ENCODE data around the gene BRSK1.
"Not testable (repeated sequence)": the region's sequence is repeated elsewhere in the genome, so short reads cannot be mapped to it uniquely, and the experiment has no call there.

Gene BRSK1

DNA sequence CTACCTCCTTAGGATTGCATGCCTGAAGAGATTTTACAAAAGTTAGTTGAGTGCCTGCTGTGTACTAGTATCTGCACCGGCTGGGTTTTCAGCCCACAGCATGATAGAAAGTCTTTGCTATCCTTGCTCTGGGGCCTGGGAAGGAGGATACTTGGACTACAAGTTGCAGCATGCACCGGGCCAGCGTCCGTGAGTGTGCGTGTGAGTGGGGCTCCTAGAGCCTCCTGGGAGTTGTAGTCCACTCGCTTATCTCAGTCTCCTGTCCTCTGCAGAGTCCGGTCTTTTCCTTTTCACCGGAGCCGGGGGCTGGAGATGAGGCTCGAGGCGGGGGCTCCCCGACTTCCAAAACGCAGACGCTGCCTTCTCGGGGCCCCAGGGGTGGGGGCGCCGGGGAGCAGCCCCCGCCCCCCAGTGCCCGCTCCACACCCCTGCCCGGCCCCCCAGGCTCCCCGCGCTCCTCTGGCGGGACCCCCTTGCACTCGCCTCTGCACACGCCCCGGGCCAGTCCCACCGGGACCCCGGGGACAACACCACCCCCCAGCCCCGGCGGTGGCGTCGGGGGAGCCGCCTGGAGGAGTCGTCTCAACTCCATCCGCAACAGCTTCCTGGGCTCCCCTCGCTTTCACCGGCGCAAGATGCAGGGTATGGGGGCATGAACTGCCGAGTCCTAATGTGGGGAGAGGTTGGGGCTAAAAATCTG, 20.6 kb downstream of the BRSK1 start:
- DNase-seq (ENCODE audit: low read depth): no peak

GRCh38 chr19:55304980-55305379, 21.2 kb downstream of the BRSK1 start:
- DNase-seq (ENCODE audit: low read depth): no peak

- DNase-seq (ENCODE audit: low read depth): no peak
These were observed 21.7 kb downstream of the BRSK1 start for GRCh38 chr19:55305491-55305890.

DNA sequence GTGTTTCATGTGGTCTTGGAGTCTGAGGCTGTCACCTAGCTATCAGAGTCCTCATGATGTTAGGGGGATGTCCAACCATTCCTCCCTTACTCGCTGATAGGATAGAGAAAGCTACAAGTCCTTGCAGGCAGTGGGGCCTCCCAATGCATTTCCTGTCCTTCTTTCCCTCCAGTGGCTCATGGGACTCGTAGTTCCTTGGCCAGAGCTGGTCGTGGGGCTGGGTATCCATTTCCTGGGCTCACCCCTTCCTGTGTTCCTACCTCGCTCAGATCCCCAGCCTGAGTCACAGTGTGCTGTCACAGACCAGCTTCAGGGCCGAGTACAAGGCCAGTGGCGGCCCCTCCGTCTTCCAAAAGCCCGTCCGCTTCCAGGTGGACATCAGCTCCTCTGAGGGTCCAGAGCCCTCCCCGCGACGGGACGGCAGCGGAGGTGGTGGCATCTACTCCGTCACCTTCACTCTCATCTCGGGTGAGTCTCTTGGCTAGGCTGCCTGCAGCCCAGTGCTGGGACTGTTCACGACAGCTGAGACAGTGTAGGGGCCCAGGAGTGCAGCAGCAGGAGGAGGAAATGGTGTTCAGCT, 22.3 kb downstream of the BRSK1 start:
- no peak for DNase-seq (ENCODE audit: low read depth)

GRCh38 chr19:55306712-55307111, 22.9 kb downstream of the BRSK1 start:
- no peak for DNase-seq (ENCODE audit: low read depth)

DNA sequence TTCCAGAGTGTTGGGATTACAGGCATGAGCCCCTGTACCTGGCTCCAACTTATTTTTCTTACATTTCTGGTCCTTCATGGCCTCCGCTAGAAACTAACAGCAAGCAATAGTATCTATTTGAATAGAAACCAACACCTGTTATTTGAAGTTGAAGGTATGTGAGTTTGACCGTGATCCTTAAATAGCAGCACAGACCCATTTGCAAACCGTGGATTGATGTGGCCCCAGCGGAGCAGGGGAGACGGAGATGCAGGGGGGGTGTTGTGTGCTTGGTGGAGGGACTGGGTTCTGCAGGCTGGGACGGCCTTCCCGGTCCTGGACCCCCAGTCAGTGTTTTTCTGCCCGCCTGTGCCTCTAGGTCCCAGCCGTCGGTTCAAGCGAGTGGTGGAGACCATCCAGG, 24.5 kb downstream of the BRSK1 start:
- DNase-seq (ENCODE audit: low read depth): no peak

DNA sequence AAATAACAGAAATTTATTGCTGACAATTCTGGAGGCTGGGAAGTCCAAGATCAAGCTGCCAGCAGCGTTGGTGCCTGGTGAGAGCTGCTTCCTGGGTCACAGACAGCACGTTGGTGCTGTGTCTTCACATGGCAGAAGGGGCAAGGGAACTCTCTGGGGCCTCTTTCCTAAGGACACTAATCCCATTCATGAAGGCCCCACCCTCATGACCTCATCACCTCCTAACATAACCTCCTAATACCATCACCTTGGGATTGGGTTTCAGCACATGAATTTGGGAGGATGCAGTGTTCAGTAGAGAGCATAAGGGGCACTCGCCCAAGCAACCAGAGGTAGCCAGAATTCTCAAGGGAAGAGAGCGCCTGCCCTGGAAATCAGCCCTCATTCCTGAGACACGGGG, 25.7 kb downstream of the BRSK1 start:
- DNase-seq (ENCODE audit: low read depth): no peak

DNA sequence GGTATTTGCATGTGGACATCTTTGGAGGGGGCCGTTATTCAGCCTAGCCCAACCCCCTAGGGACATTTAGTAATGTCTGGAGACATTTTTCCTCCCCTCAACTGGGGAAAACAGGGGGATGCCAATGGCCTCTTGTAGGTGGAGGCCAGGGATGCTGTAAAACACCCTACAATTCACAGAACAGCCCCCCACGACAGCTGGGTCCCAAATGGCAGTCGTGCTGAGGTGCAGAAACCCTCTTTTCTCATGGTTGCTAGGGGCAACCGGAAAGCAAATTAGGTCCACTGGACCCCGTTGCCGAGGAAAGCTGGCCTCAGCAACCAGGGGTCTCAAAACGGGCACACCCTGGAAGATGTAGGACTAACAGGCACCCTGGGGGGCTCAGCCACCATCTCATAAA, 26.7 kb downstream of the BRSK1 start:
- DNase-seq (ENCODE audit: low read depth): no peak

GRCh38 chr19:55311397-55311796, 27.6 kb downstream of the BRSK1 start:
- no peak for DNase-seq (ENCODE audit: low read depth)

DNA sequence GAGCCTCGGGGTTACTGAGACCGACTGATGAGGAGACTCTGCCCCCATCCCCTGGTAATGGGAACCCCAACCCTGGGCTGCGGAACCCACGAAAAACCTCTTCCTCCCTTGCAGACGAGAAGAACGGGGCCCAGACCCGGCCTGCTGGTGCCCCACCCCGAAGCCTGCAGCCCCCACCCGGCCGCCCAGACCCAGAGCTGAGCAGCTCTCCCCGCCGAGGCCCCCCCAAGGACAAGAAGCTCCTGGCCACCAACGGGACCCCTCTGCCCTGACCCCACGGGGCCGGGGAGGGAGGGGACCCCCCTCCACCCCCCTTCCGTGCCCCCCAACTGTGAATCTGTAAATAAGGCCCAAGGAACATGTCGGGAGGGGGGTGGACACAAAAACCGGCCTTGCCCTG, 28.0 kb downstream of the BRSK1 start:
- no peak for DNase-seq (ENCODE audit: low read depth)

DNA sequence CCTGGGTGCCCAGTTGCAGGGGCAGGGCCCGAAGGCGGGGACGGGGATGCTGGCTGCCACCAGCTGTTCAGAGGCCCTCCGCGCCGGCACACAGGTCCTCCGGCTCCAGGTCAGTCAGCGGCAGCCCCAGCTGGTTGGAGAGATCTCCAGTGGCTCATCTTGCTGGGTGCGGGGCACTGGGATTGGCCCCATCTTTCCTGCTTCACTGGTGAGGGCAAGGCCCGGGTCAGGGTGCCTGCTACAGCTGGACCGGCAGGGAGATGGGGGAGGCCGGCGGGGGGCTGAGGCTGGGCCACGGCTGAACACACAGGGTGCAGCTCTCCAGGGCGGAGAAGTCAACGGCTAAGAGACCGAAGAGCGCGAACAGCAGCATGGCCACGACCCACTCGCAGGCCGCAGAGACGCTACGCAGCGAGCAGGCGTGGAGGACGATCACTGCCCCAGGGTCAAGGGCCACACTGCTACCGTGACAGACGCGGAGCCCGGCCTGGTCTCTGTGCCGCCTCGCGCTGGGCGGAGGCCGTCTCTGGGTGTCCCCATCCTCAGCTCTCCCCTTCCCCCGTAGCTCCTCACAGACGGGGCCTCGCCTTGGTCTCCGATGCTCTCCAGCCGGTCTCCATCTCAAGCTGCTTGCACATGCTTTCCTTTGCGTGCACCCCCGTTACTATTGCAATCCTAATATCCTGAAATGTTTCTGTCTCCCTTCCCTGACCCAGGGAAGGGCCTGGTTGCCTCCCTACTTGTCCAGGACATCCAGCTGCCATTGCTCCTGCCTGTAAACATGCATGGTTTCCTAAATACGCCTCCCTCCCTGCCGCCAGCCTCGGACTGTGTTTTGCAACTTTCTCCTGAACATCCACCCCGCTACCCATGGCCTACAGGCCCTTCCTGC, 29.1 kb downstream of the BRSK1 start:
- DNase-seq (ENCODE audit: low read depth): no peak

DNA sequence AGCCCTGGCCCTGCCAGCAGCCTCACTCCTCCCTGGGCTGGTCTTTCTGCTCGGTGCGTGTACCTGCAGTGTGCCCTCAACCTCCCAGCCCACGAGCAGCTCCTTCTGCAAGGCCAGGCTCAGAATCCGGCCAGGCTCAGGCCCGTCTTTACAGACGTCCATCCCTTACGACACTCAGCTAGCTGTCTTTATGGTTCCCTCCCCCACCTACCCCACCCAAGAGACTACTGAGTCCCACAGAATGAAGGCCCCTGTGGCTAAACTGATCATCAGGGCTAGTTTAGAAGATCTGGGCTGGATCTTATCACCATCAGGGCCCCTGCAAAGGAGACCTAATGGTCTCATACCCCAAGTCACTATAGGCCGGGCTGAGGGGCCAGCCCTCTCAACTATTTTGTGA, 30.6 kb downstream of the BRSK1 start:
- DNase-seq (ENCODE audit: low read depth): no peak

- no peak for DNase-seq (ENCODE audit: low read depth)
These were observed 32.2 kb downstream of the BRSK1 start for GRCh38 chr19:55315956-55316525.

GRCh38 chr19:55316646-55317045, 32.8 kb downstream of the BRSK1 start:
- DNase-seq (ENCODE audit: low read depth): no peak

DNA sequence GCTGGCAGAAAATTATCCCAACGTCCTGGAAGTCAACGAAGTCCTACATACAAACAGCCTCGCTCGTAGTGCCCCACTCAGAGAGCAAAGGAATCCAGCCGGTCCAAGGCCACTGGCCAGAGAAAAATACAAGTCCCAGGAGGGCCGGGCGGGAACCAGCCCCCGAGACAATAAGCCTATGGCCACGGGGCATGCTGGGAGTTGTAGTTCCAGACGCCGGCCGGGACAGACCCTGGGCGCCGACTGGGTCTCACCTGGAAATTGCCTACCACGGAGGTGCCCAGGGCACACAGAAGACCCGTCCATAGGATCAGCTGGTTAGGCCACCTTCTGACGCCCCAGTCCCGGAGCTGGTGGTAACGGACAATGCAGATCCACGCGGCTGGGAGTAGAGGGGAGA, 36.0 kb downstream of the BRSK1 start:
- DNase-seq (ENCODE audit: low read depth): no peak

DNA sequence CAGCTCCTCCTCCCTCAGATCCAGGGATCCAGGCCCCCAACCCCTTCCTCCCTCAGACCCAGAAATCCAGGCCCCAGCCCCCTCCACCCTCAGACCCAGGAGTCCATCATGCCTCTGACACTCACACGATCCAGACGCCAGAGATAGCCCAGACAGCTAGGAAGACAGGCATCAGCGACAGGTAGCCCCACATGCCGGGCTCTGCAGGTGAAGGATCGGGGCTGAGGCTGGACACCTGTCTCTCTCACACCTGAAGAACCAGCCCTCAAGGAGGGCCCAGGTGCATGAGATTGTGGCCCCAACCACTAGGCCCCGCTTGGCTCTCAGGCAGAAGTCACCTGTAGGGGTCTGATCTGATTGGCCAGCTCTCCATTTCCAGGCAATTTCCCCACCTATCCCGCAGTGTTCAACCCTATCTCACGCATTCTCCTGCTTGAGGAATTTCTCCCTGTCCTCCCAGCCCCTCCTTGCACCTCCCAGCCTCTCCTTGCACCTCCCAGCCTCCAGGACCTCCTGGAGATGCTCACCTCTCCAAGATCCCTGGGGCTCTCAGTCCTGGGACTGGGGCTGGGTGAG, 37.1 kb downstream of the BRSK1 start:
- no peak for DNase-seq (ENCODE audit: low read depth)

DNA sequence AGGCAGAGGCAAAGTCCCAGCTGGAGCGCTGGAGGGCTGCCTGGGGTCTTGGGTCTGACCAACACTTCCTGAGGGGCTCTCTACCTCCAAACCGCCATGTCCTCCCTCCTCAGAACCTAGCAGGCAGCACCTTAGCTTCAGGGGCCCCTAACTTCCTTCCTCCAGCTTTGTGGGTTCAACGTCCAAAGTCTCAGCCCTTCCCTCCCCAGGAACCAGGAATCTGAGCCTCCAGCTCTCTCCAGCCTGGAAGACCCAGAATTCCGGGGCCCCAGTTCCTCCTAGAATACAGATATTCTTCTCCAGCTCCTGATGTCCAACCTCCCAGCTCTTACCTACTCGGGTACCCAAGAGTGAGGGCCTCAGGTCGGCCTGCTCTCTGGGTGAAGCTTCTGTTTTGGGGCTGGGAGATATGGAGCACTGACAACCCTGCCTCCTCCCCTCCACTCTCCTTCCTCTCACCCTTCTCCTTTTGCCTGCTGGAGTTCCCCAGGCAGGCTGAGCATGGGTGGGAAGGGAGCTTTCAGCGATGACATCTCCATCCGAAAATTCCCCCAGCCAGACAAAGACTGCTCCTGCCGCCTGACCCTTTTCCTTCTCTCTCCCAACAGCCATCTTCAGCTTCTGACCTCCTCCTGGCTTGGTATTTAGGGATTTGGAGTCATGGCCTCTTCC, 37.8 kb downstream of the BRSK1 start:
- no peak for DNase-seq (ENCODE audit: low read depth)

- no peak for DNase-seq (ENCODE audit: low read depth)
These were observed 38.5 kb downstream of the BRSK1 start for GRCh38 chr19:55322204-55322885.

- no peak for DNase-seq (ENCODE audit: low read depth)
These were observed 40.9 kb downstream of the BRSK1 start for GRCh38 chr19:55324662-55325061.

GRCh38 chr19:55325172-55325571, 41.4 kb downstream of the BRSK1 start, which contains the start of gene TMEM150B:
TSS of gene TMEM150B (minus strand) at chr19:55325341. CDS start at chr19:55321036, 4,305 bp downstream.
- no peak for DNase-seq (ENCODE audit: low read depth)

DNA sequence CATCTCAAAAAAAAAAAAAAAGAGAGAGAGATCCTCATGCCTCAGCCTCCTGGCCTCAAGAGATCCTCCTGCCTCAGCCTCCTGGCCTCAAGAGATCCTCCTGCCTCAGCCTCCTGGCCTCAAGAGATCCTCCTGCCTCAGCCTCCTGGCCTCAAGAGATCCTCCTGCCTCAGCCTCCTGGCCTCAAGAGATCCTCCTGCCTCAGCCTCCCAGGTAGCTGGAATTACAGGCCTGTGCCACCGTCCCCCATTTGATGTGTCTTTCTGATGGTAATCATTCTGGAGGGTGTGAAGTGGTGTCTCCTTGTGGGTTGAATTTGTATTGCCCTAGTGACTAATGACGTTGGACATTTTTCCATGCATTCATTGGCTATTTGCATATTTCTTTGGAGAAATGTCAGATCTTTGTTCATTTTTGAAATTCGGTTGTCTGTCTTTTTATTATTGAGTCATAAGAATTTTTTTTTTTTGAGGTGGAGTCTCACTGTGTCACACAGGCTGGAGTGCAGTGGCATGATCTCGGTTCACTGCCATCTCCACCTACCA, 45.0 kb downstream of the BRSK1 start:
- not testable (repeated sequence) for DNase-seq (ENCODE audit: low read depth)
